AG09309 (cell line): ENCODE results near the gene RPL3.

ENCODE experiments used
- DNase-seq: peaks from one replicate; pipeline ENCODE4 v3.0.0-alpha.2; 2010; ENCODE audit warnings: low read depth
- H3K4me3 ChIP-seq: 2 replicates; pipeline ENCODE4 v1.5.1; 2011; ENCODE audit warnings: mild to moderate bottlenecking, low read depth, low read length, moderate library complexity; ENCODE audit not compliant: control insufficient read depth
- TF ChIP-seq, protein P1 (sequence below): IDR thresholded peaks from 2 replicates; pipeline ENCODE4 v1.5.1; 2011; ENCODE audit warnings: mild to moderate bottlenecking, low read depth, low read length, inconsistent platforms; ENCODE audit not compliant: insufficient read depth, control insufficient read depth; ENCODE audit errors: missing control alignments

RPL3 gene

DNA sequence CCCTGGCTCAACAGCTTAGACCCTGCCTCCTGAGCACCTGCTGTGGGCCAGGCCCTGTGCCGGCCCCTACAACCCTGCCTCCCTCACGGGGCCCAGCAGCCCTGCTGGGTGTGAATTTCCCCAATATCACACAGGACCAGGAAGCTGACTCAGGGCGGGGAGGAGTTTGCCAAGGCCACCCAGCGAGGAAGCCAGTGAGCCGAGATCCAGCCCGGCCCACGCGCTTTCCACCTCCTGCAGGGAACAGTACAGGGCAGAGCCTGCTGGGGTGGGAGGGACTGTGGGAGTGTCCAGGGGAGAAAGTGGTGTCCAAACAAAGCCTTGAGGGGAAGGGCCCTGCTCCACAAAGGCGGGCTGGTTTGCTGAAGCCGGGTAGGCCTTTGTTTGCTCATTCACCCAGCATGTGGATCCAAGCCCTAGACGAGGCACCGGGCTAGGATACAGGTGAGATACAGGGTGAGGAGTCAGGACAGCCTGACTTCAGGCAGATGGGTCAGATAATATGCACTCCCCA is 26.8 kb downstream of the RPL3 start:
- TF ChIP-seq, protein P1, sequence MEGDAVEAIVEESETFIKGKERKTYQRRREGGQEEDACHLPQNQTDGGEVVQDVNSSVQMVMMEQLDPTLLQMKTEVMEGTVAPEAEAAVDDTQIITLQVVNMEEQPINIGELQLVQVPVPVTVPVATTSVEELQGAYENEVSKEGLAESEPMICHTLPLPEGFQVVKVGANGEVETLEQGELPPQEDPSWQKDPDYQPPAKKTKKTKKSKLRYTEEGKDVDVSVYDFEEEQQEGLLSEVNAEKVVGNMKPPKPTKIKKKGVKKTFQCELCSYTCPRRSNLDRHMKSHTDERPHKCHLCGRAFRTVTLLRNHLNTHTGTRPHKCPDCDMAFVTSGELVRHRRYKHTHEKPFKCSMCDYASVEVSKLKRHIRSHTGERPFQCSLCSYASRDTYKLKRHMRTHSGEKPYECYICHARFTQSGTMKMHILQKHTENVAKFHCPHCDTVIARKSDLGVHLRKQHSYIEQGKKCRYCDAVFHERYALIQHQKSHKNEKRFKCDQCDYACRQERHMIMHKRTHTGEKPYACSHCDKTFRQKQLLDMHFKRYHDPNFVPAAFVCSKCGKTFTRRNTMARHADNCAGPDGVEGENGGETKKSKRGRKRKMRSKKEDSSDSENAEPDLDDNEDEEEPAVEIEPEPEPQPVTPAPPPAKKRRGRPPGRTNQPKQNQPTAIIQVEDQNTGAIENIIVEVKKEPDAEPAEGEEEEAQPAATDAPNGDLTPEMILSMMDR: no peak
- peak; percentile 56 for DNase-seq
- no peak overlapping the region for H3K4me3 ChIP-seq

DNA sequence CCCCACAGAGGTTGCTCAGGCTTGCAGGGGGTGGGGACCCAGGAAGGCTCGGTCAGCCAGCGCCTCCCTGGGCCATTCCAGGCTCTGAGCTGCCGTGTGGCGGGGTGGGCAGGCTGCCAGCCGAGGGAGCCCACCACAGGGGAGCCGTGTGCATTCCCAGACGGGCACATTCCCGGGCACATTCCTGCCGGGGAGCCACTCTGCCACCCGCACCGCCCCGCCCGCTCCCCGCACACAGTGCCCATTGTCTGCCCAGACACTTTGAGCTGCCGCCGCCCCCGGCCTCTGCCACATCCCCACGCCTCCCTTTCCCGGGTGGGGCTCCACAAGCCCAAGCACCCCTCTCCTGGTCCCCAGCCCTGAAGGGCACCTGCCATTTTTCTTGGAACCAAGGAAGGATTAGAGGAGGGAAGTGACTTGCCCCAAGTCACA is 27.4 kb downstream of the RPL3 start:
- DNase-seq: no peak
- no peak overlapping the region for H3K4me3 ChIP-seq
- TF ChIP-seq, protein P1: no peak

DNA sequence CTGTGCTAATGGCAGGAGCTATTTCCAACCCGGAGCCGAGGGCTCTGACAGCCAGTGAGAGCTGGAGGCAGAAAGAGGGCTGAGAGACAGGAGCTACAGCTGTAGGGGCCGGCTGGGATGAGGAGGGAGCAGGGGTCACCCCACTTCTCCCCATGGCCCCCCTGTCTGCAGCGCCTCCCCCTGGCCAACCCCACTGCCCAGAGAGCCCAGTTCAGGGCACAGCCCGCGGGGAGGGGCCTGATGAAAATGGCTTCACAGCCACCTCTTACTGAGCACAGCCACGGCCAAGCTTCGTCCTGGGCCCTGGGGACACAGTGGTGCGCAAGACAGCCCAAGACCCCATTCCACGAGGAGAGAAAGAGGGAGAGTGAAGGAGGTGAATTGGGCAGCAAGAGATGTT is 27.9 kb downstream of the RPL3 start:
- no peak for DNase-seq
- TF ChIP-seq, protein P1: no peak
- no peak overlapping the region for H3K4me3 ChIP-seq

DNA sequence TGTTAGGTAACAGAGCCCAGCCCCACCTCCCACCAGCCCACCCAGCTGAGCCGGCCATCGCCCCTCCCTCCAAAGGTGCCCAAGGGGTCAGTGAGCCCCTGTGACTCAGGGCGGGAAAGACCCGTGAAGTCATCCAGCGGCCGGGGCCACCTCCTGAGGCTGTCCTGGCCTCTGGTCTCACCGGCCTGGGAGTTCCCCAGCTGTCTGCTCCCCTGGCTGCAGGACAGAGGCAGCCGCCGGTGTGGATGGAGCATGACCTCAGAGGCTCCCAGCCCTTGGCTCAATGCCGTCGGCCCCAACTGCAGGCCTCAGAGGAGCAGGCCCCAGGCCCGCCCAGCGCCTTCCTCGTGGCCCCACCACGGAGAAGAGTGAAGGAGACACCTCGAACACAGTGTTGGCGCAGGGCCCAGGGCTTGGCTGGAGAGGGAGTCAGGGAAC is 28.7 kb downstream of the RPL3 start:
- H3K4me3 ChIP-seq: no peak overlapping the region
- TF ChIP-seq, protein P1: no peak
- DNase-seq: no peak

DNA sequence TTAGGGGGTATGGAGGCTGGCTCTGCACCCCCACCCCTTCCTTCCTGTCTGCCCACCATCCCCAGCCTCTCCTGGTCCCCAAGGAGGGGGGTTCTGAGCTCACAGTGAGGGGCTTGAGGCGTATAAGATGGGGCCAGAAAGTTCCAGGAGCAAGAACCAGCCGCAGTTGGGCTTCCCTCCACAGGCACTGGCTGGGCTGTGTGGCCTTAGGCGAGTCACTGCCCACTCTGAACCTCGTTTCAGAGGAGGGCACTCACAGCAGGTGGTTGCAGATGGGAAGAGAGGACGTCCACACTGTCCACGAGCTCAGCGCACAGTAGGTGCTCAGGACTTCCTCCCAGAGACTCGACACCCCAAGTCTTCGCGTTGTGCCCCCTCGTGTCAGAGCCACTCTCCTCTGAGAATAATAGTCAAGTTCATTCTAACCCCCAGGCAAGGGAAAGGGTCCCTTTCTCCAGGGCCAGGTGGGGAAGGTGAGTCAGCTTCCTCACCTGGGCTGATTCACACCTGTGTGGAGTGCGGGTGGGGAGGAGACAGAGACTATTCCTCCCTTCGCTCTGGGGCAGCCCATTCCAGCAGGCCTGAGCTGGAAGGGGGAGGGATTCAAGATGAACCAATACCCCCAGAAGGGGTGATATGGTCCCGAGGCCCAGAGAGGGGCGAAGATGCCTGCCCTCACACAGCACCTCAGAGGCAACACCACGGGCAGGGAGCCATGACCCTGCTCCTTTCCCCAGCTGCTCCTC is 29.3 kb downstream of the RPL3 start:
- no peak for DNase-seq
- TF ChIP-seq, protein P1: no peak
- H3K4me3 ChIP-seq: no peak overlapping the region

DNA sequence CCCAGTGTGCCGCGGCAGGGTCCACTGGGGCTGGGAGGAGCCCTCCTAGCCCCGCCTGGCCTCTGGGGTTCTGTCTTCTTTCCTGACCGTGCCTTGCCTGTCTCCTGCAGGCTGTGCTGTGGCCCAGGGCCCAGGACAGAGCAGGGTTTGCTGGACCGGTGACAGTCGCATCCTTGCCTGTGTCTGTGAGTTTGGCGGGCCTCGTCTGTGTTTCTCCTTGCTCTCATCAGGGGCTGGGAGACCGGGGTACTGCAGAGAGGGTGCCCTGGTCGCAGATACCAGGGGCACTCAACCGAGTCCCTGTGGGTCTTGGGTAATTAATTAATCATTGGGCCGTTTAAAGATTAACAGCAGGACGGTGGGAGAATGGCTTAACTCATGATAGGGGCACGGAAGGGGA is 29.9 kb downstream of the RPL3 start:
- DNase-seq: no peak
- TF ChIP-seq, protein P1: no peak

More for the DNA sequence above, 29.9 kb downstream of the RPL3 start:
- no peak overlapping the region for H3K4me3 ChIP-seq
